Mesothelial cell of epicardium (in vitro differentiated cells): ENCODE results near the gene FRMD1. TPM values are rescaled to one million over a fixed set of nuclear protein-coding genes. Genes with fewer than 3 reads are reported as not detected.

ENCODE experiments used
- DNase-seq, 2 experiments: peaks; one replicate each; pipeline ENCODE4 v3.0.0; 2021; ENCODE audit warnings: low spot score in 2 of 2; ENCODE audit not compliant: unreplicated experiment in 2 of 2
- H3K27ac Mint-ChIP-seq: 2 replicates; pipeline ENCODE4 v1.8.0; 2021; ENCODE audit warnings: mixed read lengths
- H3K27me3 Mint-ChIP-seq: 2 replicates; pipeline ENCODE4 v1.8.0; 2021; ENCODE audit warnings: low read depth, mixed read lengths
- H3K36me3 Mint-ChIP-seq: 2 replicates; pipeline ENCODE4 v1.8.0; 2021; ENCODE audit warnings: mixed read lengths
- H3K4me1 Mint-ChIP-seq: 2 replicates; pipeline ENCODE4 v1.8.0; 2021; ENCODE audit warnings: mixed read lengths
- H3K4me3 Mint-ChIP-seq: 2 replicates; pipeline ENCODE4 v1.8.0; 2021; ENCODE audit warnings: mild to moderate bottlenecking, moderate library complexity, mixed read lengths
- H3K9me3 Mint-ChIP-seq: 2 replicates; pipeline ENCODE4 v1.8.0; 2021; ENCODE audit warnings: mixed read lengths
- CTCF ChIP-seq: fragments of 200-600 bp; sonication (generic); IDR thresholded peaks from one replicate; pipeline ENCODE4 v1.5.0; 2021; ENCODE audit warnings: antibody characterized with exemption; ENCODE audit not compliant: unreplicated experiment
- total RNA-seq: library from RNA; stranded (reverse); gene quantifications from 3 replicates; pipeline ENCODE4 v1.2.1, GENCODE V29; 2021

FRMD1 gene
- total RNA-seq, 1 donor from 2014 or later = not detected

GRCh38 chr6:168041928-168042327 is 37.1 kb downstream of the FRMD1 start:
- peaks cover 12% of the 10 kb centered on the region for H3K36me3 Mint-ChIP-seq
- TF ChIP-seq CTCF = no peak
- H3K9me3 Mint-ChIP-seq = peaks cover 26% of the 10 kb centered on the region
- no peak overlapping the region for H3K27ac Mint-ChIP-seq
- no peak overlapping the region for H3K4me3 Mint-ChIP-seq
- no peaks in the 10 kb centered on the region for H3K27me3 Mint-ChIP-seq
- no peaks in the 10 kb centered on the region for H3K4me1 Mint-ChIP-seq
- DNase-seq = no peak

GRCh38 chr6:168040856-168041496 is 38.0 kb downstream of the FRMD1 start:
- DNase-seq = no peak
- H3K27ac Mint-ChIP-seq = no peak overlapping the region
- no peak overlapping the region for H3K4me3 Mint-ChIP-seq
- H3K9me3 Mint-ChIP-seq = peaks cover 26% of the 10 kb centered on the region
- H3K36me3 Mint-ChIP-seq = peaks cover 12% of the 10 kb centered on the region
- TF ChIP-seq CTCF = no peak
- H3K4me1 Mint-ChIP-seq = peaks cover 6% of the 10 kb centered on the region
- H3K27me3 Mint-ChIP-seq = no peaks in the 10 kb centered on the region

- Mint-ChIP-seq H3K4me3 (no peak overlapping the region), H3K27me3 (no peaks in the 10 kb centered on the region), H3K27ac (no peak overlapping the region), H3K4me1 (peaks cover 15% of the 10 kb centered on the region), H3K36me3 (peaks cover 12% of the 10 kb centered on the region), H3K9me3 (peaks cover 26% of the 10 kb centered on the region)
- no peak for DNase-seq
- no peak for TF ChIP-seq CTCF
These were observed 39.2 kb downstream of the FRMD1 start for GRCh38 chr6:168039849-168040248.

GRCh38 chr6:168039301-168039700 is 39.7 kb downstream of the FRMD1 start:
- no peak for DNase-seq
- H3K4me3 Mint-ChIP-seq = no peak overlapping the region
- no peaks in the 10 kb centered on the region for H3K27me3 Mint-ChIP-seq
- TF ChIP-seq CTCF = no peak
- no peak overlapping the region for H3K27ac Mint-ChIP-seq
- peaks cover 15% of the 10 kb centered on the region for H3K4me1 Mint-ChIP-seq
- H3K9me3 Mint-ChIP-seq = peaks cover 26% of the 10 kb centered on the region
- H3K36me3 Mint-ChIP-seq = peaks cover 12% of the 10 kb centered on the region

- Mint-ChIP-seq H3K9me3 (peaks cover 26% of the 10 kb centered on the region), H3K36me3 (peaks cover 12% of the 10 kb centered on the region), H3K4me1 (peaks cover 17% of the 10 kb centered on the region), H3K4me3 (no peak overlapping the region), H3K27ac (no peak overlapping the region), H3K27me3 (no peaks in the 10 kb centered on the region)
- no peak for DNase-seq
- TF ChIP-seq CTCF = no peak
These were observed 40.4 kb downstream of the FRMD1 start for GRCh38 chr6:168038576-168039140.

GRCh38 chr6:168037856-168038255 is 41.2 kb downstream of the FRMD1 start:
- Mint-ChIP-seq H3K4me3 (no peak overlapping the region), H3K27ac (no peak overlapping the region), H3K27me3 (no peaks in the 10 kb centered on the region), H3K36me3 (peaks cover 12% of the 10 kb centered on the region), H3K4me1 (peaks cover 18% of the 10 kb centered on the region), H3K9me3 (peaks cover 26% of the 10 kb centered on the region)
- no peak for DNase-seq
- no peak for TF ChIP-seq CTCF
